Fibroblast of skin of scalp (primary cell): ENCODE results near the gene NKX1-2.
A peak's percentile ranks its signal among the peaks of the same experiment; 100 is the strongest.

Experiments used
- DNase-seq: peaks from one replicate; pipeline ENCODE4 v3.0.0-alpha.2; 2013

The NKX1-2 gene

DNA sequence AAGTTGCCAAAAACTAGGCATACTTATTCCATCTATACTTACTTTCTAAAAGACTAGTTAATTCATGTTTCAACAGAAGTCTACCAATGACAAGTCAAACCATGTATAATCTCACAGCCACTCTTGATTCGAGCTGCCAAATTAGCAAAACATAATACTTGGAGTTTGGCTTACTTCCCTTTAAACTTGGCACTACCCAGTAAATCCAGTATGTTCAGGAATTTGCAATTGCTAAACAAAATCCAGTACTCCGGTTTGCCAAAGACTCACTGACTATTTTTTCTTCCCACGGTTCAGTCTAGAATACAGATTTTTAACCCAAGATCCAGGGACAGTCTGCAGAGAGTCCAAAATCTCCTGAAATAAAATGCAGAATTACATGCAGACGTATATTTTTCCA lies 35.8 kb downstream of the NKX1-2 start:
- DNase-seq: no peak

- no peak for DNase-seq
Observed at GRCh38 chr10:124409696-124410095, 40.1 kb downstream of the NKX1-2 start.

- no peak for DNase-seq
Observed at GRCh38 chr10:124408357-124408756, 41.5 kb downstream of the NKX1-2 start.

- no peak for DNase-seq
Observed at GRCh38 chr10:124407456-124407855, 42.4 kb downstream of the NKX1-2 start.

GRCh38 chr10:124403548-124403947 lies 46.3 kb downstream of the NKX1-2 start:
- peak; percentile 75 for DNase-seq

DNA sequence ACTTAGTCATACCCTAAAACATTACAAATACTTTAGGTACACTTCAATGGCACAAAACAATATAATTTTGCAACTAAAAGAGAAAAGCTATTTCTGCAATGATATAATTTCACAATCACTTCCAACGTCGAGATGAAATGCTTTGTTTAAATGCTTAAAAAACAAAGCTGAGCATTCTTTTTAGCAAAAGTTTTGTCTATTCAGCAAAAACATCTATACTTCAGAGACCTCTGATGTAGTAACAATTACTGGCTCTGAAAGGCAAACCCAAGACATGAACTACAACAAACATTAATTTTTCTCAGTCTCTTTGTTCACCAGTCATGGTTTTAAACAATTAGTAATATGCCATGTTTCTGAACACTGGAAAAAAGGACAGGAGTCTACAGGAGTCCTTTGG lies 47.6 kb downstream of the NKX1-2 start:
- no peak for DNase-seq

GRCh38 chr10:124401633-124402032 lies 48.2 kb downstream of the NKX1-2 start:
- DNase-seq: no peak
